ENCODE data around the gene NR5A2. TPM values are rescaled to one million over a fixed set of nuclear protein-coding genes. Genes with fewer than 3 reads are reported as not detected.
A peak's percentile ranks its signal among the peaks of the same experiment; 100 is the strongest.

NR5A2 gene
- total RNA-seq, 4 donors from 2014 or later: 37.1 to 193 (median 171) TPM

- H3K36me3 ChIP-seq: peaks cover 0 to 15% (median 0%) of the 10 kb centered on the region in 3 donors
- TF ChIP-seq, protein P1, sequence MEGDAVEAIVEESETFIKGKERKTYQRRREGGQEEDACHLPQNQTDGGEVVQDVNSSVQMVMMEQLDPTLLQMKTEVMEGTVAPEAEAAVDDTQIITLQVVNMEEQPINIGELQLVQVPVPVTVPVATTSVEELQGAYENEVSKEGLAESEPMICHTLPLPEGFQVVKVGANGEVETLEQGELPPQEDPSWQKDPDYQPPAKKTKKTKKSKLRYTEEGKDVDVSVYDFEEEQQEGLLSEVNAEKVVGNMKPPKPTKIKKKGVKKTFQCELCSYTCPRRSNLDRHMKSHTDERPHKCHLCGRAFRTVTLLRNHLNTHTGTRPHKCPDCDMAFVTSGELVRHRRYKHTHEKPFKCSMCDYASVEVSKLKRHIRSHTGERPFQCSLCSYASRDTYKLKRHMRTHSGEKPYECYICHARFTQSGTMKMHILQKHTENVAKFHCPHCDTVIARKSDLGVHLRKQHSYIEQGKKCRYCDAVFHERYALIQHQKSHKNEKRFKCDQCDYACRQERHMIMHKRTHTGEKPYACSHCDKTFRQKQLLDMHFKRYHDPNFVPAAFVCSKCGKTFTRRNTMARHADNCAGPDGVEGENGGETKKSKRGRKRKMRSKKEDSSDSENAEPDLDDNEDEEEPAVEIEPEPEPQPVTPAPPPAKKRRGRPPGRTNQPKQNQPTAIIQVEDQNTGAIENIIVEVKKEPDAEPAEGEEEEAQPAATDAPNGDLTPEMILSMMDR (IDR thresholded peaks at IDR 0.05): no peak
- TF ChIP-seq POLR2A (IDR thresholded peaks at IDR 0.05): no peak
- DNase-seq: no peak
- no peak overlapping the region for H3K4me3 ChIP-seq
- H3K9me3 ChIP-seq: no peaks in the 10 kb centered on the region
- H3K27me3 ChIP-seq: no peaks in the 10 kb centered on the region
- H3K27ac ChIP-seq: no peak overlapping the region
- H3K4me1 ChIP-seq: peaks cover 0 to 5% (median 0%) of the 10 kb centered on the region in 4 donors
Measured at GRCh38 chr1:200049810-200050209, 22.3 kb downstream of the NR5A2 start.

- no peak for DNase-seq
- Histone ChIP-seq H3K4me1 (peaks cover 0 to 5% (median 0%) of the 10 kb centered on the region in 4 donors), H3K27ac (no peak overlapping the region), H3K9me3 (no peaks in the 10 kb centered on the region), H3K4me3 (no peak overlapping the region), H3K36me3 (peaks cover 0 to 15% (median 0%) of the 10 kb centered on the region in 3 donors), H3K27me3 (no peaks in the 10 kb centered on the region)
- TF ChIP-seq, protein P1 (IDR thresholded peaks at IDR 0.05): no peak
- no peak for TF ChIP-seq POLR2A (IDR thresholded peaks at IDR 0.05)
Measured at GRCh38 chr1:200051620-200052019, 24.1 kb downstream of the NR5A2 start.

- Histone ChIP-seq H3K36me3 (peaks cover 0 to 15% (median 0%) of the 10 kb centered on the region in 3 donors), H3K27ac (no peak overlapping the region), H3K27me3 (no peaks in the 10 kb centered on the region), H3K4me1 (no peaks in the 10 kb centered on the region), H3K4me3 (no peak overlapping the region), H3K9me3 (no peaks in the 10 kb centered on the region)
- TF ChIP-seq, protein P1 (IDR thresholded peaks at IDR 0.05): no peak
- TF ChIP-seq POLR2A (IDR thresholded peaks at IDR 0.05): no peak
- no peak for DNase-seq
Measured at GRCh38 chr1:200053091-200053490, 25.6 kb downstream of the NR5A2 start.

- Histone ChIP-seq H3K27me3 (no peaks in the 10 kb centered on the region), H3K36me3 (peaks cover 0 to 12% (median 0%) of the 10 kb centered on the region in 3 donors), H3K9me3 (no peaks in the 10 kb centered on the region), H3K4me1 (no peaks in the 10 kb centered on the region), H3K4me3 (no peak overlapping the region), H3K27ac (no peak overlapping the region)
- TF ChIP-seq, protein P1 (IDR thresholded peaks at IDR 0.05): peak in 2 of 6 experiments; percentile 4 to 5
- no peak for TF ChIP-seq POLR2A (IDR thresholded peaks at IDR 0.05)
- no peak for DNase-seq
Measured at GRCh38 chr1:200053646-200054045, 26.1 kb downstream of the NR5A2 start.

DNA sequence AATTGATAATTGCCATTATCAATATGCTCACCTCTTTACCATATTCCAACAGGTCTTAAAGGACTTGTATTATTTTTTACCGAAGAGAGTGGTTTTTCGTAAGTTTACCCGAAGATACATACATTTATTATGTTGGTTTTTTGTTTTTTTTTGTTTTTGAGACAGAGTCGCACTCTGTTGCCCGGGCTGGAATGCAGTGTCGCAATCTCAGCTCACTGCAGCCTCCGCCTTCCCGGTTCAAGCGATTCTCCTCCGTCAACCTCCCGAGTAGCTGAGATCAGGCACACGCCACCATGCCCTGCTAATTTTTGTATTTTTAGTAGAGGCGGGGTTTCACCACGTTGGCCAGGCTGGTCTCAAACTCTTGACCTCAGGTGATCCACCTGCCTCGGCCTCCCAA lies 30.8 kb downstream of the NR5A2 start:
- no peaks in the 10 kb centered on the region for H3K4me1 ChIP-seq
- no peak overlapping the region for H3K27ac ChIP-seq
- H3K36me3 ChIP-seq: peaks cover 0 to 15% (median 0%) of the 10 kb centered on the region in 3 donors
- no peak overlapping the region for H3K4me3 ChIP-seq
- no peaks in the 10 kb centered on the region for H3K9me3 ChIP-seq
- H3K27me3 ChIP-seq: no peaks in the 10 kb centered on the region
- DNase-seq: no peak
- TF ChIP-seq, protein P1 (IDR thresholded peaks at IDR 0.05): no peak
- TF ChIP-seq POLR2A (IDR thresholded peaks at IDR 0.05): no peak

DNA sequence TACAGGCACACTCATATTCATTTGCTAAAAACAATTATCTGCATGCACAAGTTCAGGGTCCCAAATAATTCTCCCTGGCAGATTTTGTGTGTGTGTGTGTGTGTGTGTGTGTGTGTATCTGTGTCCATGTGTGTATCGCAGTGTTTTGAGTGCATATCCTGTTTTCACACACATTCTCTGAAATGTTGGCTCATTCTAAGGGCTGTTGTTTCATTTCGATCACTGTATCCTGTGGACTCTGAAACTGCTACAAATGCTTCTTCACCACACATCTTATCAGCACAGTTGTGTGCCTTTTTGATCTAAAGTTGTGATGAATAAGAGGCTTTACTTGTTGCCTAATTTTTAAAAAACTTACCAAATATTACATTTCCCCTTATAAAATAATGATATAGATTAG lies 34.6 kb downstream of the NR5A2 start:
- Histone ChIP-seq H3K4me1 (no peaks in the 10 kb centered on the region), H3K36me3 (peaks cover 0 to 15% (median 0%) of the 10 kb centered on the region in 3 donors), H3K27ac (no peak overlapping the region), H3K4me3 (no peak overlapping the region), H3K9me3 (no peaks in the 10 kb centered on the region), H3K27me3 (no peaks in the 10 kb centered on the region)
- no peak for TF ChIP-seq POLR2A (IDR thresholded peaks at IDR 0.05)
- TF ChIP-seq, protein P1 (IDR thresholded peaks at IDR 0.05): no peak
- no peak for DNase-seq
